ENCODE measurements around the gene LHX4.

Gene LHX4

DNA sequence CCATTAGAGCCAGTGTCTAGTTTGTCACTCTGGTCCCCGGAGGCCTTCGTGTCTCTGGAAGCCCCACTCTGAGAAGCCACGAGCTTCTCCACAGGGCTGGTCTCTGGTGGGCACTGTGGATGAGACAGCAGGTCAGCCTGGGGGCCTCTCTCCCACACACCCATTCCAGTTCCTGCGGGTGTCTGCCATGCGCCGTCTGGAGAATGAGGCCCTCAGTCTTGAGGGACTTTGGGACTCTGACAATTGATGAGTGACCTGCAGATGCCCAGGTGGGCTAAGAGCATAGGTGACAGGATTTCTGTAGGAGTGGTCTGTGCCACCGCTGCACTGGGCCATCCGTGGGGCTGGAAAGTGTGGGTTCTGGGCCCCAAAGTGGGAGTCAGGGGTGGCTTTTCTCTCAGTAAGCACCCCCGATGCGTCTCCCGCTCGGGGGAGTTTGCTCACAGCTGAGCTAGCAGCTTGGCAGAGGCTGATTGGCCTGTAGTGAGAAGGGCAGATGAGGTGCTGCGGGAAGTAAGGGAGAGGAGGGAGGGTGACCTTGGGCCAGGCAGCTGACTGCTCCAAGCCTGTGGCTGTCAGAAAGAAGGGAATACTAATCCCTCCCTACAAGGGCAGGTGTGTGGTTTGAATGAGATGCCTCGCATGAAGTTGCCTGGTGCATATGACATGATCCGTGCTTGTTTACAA lies 26.4 kb downstream of the LHX4 start:
- no peak for DNase-seq (ENCODE audit: low read depth in 1 of 2, low spot score in 1 of 2)

DNA sequence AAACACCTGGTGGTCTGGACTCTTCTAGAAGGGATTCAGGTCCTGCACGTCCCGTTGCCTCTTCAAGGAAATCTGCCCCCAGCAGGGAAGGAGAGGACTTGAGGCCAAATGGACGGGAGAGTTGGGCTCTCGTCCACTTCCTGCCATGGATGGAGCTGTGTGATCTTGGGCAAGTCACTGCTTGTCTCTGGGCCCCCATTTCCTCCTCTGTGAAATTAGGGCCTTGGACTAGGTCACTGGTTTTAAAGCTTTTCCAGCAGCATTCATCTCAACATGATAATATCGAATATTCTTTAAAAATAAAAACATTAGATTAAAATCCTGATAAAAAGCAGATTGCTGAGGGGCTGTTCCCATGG lies 26.9 kb downstream of the LHX4 start:
- DNase-seq (ENCODE audit: low read depth in 1 of 2, low spot score in 1 of 2) = no peak

DNA sequence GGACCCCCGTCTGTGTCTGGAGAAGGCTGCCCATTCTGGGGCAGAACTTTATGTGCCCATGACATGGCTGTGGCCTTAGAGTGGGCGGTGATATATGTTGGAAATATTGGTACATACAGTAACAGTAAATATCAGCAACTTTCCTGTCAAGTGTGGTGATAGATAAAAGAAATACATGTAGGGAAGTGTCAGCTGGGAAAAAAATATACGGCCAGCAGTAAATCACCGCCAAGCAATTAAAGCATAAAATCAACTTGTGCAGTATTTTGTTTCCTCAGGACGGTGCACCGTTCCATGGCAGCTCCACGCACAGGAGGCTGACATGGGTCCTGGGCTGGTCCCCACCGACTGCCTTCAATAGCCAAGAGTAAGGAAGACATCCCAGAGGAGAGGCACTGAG lies 27.4 kb downstream of the LHX4 start:
- no peak for DNase-seq (ENCODE audit: low read depth in 1 of 2, low spot score in 1 of 2)

DNA sequence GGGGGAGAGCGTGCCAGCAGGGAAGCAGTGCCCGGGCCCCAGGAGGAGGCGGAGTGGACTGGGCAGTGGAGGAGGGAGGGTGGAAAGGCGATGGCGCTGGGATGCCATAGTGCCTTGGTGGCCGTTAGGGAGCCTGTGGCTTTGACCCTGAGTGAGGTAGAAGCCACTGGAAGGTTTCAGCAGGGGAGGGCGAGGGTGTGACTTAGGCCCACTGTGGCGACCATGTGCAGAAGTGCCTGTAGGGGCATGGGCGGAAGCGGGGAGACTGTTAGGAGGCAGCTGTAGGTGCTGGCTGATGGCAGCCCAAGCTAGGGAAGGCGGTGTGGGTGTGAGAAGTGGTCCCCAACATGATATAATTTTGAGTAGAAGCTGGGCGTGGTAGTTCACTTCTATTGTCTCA lies 28.2 kb downstream of the LHX4 start:
- DNase-seq (ENCODE audit: low read depth in 1 of 2, low spot score in 1 of 2) = no peak

DNA sequence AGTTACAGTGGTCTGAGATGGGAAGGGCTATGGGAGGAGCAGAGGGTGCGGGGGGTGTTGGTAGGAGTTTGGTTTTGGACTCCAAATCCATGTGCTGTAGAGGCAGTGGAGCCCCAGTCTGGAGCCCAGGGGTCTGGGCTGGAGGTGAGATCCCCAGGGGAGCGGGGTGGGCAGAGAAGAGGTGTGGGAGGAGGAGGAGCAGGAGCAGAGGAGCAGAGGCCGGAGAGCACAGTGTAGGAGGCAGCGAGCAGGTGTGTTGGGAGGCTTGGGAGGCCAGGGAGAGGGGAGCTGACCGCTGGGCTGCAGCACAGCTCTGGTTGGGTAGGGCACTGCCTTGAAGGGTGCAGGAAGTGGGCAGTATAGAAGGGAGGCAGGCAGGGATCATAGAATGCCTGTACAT lies 28.9 kb downstream of the LHX4 start:
- no peak for DNase-seq (ENCODE audit: low read depth in 1 of 2, low spot score in 1 of 2)

DNA sequence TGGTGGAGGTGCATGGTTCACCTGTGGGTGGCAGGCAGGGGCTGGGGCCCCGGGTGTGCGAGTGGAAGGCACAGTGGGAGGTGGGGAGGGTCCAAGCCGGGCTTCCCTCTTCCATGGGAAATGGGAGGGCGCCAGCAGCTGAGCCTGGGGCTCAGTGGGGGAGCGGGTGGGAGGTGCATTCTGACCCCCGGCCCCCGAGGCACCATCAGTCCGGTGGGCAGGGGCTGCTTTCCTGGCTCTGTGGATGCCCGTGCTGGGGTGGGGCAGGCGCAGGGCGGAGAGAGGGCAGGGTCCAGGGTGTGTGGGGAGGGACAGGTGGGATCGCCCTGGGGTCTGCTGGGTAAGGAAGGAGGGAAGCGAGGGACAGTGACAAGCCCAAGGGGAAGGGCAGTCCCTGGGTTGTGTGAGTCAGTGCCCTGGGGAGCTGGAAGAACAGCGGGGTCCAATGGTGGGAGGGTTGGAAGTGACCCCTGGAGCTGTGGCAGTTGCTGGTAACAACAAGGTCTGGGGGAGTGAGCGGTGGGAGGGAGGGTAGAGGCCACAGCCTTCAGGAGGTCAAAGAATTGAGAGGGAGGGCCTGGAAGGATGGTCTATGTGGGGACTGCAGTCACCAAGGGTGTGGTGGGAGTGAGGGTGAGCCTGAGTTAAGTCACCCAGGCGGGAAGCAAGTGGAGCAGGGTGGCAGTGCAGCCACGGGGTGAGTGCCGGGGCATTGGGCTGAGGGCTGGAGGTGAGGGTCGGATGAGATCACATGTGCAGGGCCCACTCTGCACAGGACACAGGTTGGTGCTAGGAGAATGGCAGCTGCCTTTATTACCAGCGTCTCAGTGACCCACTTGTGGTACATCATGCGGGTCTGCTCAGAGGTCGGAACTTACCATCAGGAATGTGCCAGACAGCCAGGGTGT lies 29.6 kb downstream of the LHX4 start:
- DNase-seq (ENCODE audit: low read depth in 1 of 2, low spot score in 1 of 2) = no peak

DNA sequence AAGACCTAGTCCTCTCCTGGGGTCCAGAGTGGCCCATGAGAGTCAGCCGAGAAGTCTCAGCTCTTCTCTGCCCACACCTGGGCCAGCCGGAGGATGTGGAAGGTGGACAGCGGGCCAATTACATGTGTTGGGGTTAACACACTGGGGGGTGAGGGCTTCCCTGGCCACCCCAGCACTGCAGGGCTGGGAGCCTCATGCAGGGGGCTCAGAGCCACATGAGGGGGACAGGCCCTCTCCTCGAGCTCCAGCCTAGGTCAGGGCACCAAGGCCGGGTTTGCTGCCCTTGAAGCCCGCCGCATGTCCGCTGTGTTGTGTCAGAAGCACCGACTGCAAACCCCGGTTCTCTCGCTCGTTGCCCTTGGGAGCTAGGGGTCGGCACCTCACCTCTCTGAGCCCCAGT lies 30.5 kb downstream of the LHX4 start:
- DNase-seq (ENCODE audit: low read depth in 1 of 2, low spot score in 1 of 2) = no peak

DNA sequence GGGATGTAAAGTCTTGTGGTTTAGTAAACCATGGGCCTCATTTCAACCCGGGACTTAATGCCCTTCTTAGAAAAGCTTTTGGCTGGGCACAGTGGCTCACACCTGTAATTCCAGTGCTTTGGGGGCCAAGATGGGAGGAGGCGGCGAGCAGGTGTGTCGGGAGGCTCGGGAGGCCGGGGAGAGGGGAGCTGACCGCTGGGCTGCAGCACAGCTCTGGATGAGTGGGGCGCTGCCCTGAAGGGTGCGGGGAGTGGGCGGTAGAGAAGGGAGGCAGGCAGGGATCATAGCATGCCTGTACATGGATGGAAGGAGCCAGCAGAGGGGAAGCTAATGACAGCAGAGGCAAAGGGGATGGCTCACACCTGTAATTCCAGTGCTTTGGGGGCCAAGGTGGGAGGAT lies 31.0 kb downstream of the LHX4 start:
- DNase-seq (ENCODE audit: low read depth in 1 of 2, low spot score in 1 of 2) = no peak

DNA sequence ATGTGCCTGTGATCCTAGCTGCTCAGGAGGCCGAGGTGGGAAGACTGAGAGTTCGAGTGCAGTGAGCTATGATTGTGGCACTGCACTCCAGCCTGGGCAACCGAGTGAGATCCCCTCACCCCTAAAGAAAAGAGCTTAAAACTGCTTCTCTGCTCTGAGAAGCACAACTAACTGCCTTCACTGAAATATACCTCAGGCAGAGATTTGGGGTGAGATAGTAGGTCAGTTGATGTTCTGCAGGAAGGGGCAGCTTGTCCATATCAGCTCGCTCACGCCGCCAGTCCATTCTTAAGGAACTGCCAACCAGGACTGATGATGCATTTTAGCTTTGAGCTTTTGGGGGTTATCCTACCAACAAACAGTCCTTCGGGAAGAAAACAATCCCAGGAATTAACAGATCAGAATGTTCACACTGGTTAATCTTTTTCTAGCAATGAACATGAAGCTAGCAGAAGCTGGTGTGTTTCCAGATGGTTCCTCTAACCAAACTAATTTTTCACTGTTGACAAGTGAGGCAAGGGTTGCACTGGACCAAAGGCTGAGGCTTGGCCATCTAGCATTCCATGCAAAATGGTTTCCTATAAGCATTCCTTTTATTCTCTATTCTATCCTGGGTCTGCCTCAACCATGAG lies 31.6 kb downstream of the LHX4 start:
- no peak for DNase-seq (ENCODE audit: low read depth in 1 of 2, low spot score in 1 of 2)

DNA sequence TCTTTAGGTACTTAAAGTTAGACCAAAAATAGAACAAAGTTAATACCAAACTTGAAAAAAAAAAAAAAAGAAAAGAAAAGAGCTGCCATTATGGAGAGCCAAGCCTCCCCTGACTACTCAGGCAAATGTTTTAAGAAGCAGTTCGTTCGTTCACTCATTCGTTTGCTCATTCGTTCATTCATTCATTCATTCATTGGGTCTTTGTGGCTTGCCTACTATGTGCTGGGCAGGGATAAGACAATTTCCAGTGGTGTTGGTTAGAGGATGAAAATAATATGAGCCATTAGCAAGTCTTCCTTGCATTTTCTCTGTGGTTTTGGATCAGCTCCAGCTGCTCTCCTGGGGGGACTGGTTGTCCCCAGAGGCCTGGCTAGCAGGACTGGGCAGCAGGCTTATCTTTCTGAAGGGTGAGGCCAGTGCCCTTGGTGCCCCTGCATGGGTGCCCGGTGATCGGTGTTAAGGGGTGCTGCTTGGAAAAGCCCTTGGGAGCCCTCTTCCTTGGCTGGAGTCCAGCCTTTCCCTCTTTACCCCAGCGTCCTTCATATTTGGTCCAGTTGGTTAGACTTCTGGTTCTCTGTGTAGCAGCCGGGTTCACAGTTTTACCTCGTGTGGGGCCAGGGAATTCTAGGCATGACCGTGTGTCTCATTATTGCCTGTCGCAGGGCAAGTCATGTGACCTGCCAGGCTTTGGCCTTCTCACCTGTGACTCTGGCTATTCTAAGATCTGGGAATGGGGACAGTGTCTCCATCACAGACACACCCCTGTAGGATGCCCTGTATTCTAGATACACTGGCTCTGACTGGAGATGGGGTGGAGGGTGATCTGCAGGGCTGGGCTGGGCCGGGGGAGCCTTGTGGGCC lies 32.8 kb downstream of the LHX4 start:
- no peak for DNase-seq (ENCODE audit: low read depth in 1 of 2, low spot score in 1 of 2)

DNA sequence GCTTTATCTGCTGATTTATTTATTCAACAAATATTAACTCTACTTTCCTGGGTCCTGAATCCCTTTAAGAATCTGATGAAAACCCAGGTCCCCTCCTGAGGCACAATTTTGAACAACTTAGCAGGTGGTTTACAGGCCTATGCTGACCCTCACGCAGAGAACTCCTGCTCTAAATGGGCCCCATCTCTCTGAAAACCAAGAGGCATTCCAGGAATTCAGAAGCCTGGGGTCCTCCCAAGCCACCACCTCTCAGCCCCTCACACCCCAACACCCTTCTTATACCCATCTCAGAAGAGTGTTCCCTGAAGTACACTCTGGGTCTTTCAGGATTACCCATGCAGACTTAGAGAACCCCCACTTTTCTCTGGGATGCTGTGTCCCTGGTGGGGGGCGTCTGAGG lies 34.5 kb downstream of the LHX4 start:
- no peak for DNase-seq (ENCODE audit: low read depth in 1 of 2, low spot score in 1 of 2)

DNA sequence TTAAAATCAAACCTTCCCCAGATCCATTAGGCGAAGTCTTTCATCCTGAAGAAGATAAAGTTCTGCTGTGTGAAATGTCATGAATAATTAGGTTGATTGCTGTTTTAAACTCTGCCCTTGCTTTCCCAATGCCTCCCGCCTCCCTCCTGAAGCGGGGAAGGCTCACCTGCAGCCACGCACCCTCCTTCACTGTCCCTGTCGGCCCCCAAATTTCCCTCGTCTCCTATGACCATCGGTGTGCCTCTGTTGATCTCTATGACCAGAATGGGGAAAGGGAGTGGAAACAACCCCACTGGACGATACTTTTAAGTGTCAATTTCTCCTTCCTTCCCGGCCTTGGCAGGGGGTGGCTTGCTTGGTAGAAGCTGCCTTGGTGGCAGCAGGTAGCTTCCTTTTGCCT lies 35.1 kb downstream of the LHX4 start:
- DNase-seq (ENCODE audit: low read depth in 1 of 2, low spot score in 1 of 2) = no peak

DNA sequence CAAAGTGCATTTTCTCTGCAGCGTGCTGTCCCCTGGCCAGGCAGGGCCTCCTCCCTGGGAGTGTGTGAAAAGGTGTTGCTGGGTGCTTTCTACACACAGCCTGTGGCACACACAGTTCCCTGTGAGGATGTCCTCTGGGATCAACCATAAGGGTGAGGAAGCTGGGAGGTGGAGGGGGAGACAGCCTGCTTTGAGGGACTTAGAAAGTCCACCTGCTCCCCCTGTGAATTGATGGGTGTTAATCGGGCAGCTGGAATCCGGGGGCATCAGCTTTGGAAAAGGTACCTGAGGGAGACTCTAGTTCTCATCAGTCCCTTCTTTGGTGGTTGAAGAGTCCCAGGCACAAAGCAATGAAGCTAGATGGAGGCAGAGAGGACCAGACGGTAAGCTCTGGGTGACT lies 35.8 kb downstream of the LHX4 start:
- no peak for DNase-seq (ENCODE audit: low read depth in 1 of 2, low spot score in 1 of 2)

DNA sequence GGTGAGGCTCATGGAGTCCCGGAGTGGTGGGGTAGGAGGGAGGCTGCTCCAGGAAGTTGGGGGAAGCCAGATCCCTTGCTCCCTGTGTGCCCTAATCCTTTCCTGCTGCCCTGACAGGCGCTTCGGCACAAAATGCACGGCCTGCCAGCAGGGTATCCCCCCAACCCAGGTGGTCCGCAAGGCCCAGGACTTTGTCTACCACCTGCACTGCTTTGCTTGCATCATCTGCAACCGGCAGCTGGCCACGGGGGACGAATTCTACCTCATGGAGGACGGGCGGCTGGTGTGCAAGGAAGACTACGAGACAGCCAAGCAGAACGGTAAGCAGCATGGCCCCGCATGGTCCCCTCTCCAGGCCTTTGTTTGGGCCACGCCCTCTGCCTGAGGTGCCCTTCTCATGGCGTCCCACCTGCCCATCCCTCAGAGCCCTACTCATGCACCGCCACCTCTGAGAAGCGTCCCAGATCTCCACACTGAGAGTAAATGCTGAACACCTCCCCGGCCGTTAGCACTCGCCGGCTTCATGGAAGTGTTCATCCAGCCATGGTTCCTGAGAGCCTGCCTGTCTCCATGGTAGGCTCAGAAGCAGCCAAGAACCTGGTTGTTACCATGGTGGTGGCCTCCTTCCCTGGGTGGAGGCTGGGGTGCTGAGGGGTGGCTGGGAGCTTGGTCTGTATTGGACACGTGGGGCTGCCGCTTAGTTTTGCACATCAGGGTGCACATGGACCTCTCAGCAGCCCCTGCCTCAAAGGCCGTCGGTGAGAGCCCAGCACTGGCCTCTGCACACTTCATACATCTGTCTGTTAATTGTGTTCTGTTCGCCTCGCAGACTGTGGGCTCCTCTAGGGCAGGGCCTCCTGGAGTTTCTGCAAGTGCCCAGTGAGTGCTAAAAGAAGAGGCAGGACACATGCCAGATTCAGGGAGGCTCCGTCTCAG lies 36.5 kb downstream of the LHX4 start:
- no peak for DNase-seq (ENCODE audit: low read depth in 1 of 2, low spot score in 1 of 2)

DNA sequence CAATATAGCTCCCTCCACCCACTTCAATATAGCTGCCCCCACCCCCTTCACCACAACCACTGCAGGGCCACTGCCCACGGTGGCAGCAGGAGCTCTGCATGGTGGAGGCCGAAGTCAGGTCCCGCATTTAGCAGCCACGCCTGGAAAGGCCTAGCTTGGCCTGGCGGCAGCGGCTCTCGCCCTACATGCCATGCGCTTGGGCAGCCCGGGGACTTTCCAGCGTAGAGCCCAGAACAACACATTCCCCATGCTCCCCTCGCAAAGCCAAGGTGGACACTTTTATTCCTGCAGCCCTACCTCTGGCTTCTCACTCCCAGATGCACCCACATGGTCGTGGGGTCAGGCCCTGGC lies 37.1 kb downstream of the LHX4 start:
- no peak for DNase-seq (ENCODE audit: low read depth in 1 of 2, low spot score in 1 of 2)

DNA sequence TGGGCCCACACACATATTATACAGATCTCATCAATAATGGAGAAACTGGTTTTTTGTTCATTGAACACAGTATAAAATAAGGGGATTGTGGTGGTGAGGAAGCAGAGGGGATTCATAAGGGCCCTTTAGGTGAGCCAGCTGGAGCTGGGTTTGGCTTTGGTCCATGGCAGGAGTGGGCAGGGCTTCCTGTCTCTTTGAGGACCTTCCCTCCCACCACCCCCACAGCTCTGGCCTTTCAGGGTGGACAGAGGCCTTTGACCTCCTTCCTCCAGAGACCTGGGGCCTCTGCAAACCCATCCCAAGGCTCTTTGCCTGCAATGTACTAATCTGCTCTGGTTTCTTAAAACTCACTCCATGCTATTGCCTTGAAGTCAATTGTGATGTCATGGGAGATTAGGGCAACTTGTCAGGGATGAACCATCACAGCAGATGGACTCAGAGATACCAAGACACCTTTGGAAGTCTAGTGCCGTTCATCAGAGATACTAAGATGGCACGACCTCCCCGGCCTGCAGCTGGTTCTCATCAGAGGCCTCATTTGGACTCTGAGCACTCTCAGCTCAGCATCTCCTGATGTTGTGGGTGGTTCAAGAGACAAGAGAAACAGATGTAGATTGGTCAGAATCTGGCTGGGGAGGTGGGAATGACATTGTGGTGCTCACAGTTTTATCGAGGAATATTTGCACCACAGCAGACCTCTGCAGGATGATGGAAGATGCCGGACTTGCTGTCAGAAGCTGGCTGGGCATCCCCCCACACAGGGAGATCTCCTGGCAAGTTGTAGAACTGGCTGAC lies 37.9 kb downstream of the LHX4 start:
- DNase-seq (ENCODE audit: low read depth in 1 of 2, low spot score in 1 of 2) = no peak

DNA sequence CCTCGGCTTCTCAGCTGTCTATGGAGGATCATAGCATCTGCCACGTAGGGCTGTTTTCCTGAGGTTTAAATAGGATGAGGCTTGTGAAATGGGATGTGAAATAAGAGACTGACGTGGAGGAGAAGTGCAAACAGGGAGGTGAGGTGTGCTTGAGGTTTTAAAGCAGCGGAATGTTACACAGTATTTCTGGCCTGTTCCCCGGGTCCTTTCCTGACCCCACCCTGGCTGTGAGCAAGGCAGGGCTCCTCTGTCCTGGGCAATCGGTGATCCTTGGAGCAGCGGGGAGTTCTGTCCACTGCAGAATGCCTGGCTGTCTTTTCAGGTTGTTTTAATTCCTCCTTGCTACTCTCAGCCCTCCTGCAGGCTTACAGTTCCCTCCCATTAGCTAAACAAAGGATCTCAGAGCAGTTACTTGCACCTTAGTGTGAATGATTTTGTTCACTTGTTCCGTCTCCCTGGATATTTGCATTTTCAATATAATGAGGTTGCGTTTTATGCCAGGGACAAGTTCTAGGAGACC lies 38.6 kb downstream of the LHX4 start:
- DNase-seq (ENCODE audit: low read depth in 1 of 2, low spot score in 1 of 2) = no peak

DNA sequence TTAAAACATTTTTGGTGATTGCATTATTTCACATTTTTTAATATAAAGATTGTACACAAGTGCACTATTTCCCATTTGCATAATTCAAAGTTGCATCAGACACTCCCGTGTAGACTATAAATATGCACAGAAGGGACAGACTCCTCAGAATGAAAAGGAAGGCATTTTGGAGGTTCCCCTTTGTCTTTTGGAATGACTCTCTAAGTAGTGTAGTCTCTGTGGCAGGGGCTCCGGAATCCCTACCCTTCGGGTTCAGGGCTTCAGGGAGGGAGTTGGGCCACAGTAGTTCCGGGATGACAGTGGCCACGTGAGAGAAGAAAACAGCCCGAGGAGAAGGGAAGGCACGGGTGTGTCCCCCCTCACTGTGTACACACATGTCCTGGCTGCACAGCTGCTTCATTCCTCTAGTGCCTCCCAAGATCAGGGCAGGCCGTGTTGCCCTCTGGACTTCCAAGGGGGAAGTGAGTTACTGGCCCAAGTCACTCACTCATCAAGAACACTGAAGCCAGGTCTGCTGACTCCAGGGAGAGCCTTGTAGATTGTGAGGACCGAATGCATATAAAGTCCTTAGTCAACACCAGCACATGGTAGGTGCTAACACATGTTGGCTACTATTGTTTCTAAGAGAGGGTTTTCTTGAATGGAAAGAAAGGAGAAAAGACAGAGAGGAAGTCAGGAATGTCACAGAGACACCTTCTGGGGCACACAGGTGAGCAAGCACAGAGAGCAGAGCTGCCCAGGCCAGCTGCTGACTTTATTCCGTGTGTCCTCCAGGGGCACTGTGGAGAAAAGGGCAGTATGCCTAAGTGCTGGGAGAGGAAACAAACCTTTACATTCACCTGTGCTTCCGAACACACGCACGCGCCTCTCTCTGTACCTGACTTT lies 39.8 kb downstream of the LHX4 start:
- no peak for DNase-seq (ENCODE audit: low read depth in 1 of 2, low spot score in 1 of 2)
